HG03558 (cell line): ENCODE data around the gene RNPEP.
"Not testable (repeated sequence)": the region's sequence is repeated elsewhere in the genome, so short reads cannot be mapped to it uniquely, and the experiment has no call there.

ENCODE experiments used
- ATAC-seq: cut with Tn5 transposase; IDR thresholded peaks from one replicate; pipeline ENCODE4 v1.9.1; 2021; ENCODE audit warnings: moderate number of reproducible peaks; ENCODE audit not compliant: unreplicated experiment; ENCODE audit errors: extremely low read depth

Gene RNPEP

DNA sequence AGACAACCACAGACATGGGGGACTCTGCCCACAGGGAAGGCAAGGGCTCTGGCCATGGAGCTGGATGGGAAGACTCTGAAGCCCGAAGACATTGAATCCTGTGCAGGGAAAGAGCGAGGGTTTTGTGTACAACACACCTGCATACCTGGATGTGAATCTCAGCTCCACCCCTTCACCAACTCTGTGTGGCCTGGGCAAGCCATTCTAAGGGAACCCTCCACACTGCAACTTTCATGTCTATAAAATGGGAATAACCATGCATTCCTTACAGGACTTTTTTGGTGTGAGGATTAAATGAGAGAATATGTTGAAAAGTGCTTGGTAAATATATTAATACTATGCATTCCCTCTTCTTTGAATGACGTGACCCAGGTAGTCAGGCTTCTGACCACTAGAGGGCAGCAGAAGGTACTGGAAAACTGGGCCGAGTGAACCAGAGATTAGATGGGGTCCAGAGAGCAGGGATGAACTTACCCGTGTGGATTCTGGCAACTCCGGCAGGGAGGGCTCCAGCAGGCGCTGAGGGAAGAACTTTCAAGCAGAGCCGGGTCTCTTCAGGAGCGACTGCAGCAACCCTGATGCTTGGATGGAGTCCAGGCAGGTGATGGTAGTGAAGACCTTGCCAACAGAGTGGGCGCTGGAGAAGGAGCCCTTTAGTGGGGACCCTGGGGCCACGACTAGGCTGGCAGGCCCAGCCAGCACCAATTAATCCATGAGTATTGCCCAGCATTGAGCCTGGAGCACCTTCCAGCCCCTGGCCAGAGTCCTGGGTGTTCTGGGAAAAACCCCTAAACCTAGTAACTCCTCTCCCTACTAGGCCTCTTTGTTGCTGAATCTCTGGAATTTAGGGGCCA, 27.1 kb downstream of the RNPEP start:
- no peak for ATAC-seq

DNA sequence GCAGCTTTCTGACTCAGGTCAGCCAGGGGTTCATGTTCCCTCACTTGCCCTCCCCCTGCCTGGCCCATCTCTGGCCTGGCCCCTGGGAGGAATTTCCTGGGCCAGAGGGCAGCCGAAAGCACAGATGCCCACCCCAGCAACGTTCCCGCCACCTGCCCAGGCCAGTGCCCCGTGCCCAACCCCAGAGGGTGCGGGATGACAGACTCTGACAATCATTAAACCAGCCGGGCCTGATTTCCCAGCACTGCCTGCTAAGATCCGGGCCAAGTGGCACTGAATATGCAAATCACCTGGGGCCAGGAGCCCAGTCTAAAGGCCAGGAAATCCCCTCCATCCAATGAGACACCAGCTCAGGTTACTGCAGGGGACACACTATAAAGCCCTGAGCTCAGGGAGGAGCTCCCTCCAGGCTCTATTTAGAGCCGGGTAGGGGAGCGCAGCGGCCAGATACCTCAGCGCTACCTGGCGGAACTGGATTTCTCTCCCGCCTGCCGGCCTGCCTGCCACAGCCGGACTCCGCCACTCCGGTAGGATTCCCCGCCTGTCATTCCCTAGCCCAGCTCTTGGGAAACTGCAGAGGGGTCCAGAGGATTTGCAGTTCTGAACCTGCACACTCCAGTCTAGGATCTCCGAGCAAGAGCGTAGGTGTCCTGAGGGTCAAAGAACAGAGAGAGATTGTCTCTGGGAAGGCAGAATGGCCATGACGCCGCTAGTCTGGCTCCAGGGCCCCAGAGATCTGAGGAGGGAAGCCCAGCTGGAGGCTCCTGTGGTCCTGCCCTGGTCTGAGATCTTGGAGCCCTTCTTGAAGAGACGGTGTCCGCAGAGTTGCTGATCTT, 27.9 kb downstream of the RNPEP start, which contains the start of gene ELF3:
Gene ELF3 (plus strand): TSS at position 408 of the 836 bp plus-strand sequence. CDS start 550 bp downstream, outside the sequence.
- ATAC-seq, result no peak

- ATAC-seq, result no peak
Observed at GRCh38 chr1:202011994-202012393, 29.5 kb downstream of the RNPEP start.

DNA sequence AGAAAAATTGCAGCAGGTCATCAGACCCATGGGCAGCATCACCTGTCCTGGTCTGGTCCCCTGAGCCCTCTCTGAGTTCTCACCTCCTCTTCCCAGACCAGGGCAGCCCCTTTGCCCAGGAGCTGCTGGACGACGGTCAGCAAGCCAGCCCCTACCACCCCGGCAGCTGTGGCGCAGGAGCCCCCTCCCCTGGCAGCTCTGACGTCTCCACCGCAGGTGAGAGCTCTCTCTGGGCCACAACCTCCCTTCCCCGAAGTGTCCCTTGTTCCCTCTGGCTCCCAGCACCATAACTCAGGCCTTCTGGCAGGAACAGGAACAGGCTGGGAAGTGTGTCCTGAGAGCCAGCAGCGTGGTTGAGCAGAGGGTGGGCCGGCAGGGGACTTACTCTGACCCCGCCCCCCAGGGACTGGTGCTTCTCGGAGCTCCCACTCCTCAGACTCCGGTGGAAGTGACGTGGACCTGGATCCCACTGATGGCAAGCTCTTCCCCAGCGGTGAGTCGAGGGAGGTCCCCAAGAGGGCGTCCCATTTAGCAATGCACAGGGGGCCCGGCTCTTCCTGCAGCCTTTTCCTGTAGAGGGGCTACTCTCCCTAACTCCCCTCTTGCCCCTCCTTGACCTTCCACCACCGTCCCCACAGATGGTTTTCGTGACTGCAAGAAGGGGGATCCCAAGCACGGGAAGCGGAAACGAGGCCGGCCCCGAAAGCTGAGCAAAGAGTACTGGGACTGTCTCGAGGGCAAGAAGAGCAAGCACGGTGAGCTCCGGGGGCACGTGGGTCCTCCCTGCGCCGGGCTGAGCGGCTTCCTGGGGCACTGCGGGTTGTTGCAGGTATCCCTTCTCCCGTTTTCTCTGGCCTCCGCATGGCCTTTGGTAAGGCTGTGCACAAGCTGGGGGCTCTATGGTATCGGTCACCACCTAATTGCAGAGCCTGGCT, 30.4 kb downstream of the RNPEP start:
- no peak for ATAC-seq

DNA sequence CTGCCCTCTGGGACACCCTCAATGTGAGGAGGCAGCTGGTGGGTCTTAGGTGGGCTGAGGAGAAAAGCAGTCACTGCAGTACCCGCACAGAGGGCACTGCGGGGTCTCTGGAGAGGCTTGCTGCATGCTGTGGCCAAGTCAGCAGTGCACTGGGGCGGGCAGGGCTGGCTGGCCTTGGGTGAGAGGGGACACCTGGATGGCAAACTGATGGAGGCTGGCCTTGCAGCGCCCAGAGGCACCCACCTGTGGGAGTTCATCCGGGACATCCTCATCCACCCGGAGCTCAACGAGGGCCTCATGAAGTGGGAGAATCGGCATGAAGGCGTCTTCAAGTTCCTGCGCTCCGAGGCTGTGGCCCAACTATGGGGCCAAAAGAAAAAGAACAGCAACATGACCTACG, 31.2 kb downstream of the RNPEP start:
- no peak for ATAC-seq

DNA sequence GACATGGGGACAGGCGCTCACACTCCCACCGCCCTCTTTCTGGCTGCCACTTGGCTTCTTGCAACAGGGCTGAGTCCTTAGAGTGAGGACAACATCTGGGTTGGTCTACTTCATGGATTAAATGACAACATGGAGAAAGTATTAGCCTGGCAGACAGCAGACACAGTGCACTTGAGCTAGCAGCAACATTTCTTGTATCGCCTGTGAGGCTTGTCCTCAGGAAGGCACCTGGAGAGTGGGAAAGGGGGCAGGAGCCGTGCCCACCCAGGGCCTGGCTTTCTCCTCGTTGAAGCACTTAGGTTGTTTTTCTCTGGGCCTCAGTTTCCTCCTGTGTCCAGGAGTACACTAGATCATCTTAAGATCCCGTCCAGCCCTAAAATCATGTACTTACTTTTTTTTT, 31.6 kb downstream of the RNPEP start:
- no peak for ATAC-seq

DNA sequence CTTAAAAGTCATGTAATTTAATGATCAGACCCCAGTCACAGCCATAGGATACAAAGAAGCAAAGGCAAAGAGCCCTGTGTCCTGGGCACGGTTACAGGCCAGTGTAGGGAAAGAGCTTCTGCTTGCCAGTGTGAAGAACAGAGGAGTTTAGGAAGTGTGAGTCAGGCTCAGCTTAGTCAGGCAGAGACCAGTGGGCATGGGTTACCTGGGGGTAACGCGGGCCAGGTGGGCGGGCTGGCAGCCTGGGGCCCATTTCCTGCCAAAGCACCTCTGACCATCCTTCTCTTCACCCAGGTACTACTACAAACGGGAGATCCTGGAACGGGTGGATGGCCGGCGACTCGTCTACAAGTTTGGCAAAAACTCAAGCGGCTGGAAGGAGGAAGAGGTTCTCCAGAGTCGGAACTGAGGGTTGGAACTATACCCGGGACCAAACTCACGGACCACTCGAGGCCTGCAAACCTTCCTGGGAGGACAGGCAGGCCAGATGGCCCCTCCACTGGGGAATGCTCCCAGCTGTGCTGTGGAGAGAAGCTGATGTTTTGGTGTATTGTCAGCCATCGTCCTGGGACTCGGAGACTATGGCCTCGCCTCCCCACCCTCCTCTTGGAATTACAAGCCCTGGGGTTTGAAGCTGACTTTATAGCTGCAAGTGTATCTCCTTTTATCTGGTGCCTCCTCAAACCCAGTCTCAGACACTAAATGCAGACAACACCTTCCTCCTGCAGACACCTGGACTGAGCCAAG, 32.6 kb downstream of the RNPEP start:
- no peak for ATAC-seq

GRCh38 chr1:202015662-202015937, 33.2 kb downstream of the RNPEP start:
- no peak for ATAC-seq

DNA sequence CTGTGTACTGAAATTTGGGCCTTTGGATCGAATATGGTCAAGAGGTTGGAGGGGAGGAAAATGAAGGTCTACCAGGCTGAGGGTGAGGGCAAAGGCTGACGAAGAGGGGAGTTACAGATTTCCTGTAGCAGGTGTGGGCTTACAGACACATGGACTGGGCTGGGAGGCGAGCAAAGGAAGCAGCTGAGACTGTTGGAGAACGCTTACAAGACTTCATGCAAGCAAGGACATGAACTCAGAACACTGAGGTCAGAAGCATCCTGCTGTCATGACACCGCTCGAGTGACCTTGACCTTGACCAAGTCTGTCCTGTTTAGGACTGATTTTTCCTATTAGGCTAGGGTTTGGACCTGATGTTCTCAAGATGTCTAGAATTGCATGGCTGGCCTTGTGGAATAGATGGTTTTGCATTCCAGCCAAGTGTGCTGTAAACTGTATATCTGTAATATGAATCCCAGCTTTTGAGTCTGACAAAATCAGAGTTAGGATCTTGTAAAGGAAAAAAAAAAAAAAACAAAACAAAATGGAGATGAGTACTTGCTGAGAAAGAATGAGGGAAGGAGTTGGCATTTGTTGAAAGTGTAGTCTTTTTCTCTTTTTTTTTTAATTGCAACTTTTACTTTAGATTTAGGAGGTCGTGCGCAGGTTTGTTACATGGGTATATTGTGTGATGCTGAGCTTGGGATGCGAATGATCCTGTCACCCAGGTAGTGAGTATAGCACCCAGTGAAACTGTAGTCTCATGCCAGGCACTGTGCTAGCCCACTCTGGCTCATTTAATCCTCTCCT, 33.8 kb downstream of the RNPEP start:
- ATAC-seq, result no peak

- no peak for ATAC-seq
Observed at GRCh38 chr1:202016811-202017748, 34.6 kb downstream of the RNPEP start.

DNA sequence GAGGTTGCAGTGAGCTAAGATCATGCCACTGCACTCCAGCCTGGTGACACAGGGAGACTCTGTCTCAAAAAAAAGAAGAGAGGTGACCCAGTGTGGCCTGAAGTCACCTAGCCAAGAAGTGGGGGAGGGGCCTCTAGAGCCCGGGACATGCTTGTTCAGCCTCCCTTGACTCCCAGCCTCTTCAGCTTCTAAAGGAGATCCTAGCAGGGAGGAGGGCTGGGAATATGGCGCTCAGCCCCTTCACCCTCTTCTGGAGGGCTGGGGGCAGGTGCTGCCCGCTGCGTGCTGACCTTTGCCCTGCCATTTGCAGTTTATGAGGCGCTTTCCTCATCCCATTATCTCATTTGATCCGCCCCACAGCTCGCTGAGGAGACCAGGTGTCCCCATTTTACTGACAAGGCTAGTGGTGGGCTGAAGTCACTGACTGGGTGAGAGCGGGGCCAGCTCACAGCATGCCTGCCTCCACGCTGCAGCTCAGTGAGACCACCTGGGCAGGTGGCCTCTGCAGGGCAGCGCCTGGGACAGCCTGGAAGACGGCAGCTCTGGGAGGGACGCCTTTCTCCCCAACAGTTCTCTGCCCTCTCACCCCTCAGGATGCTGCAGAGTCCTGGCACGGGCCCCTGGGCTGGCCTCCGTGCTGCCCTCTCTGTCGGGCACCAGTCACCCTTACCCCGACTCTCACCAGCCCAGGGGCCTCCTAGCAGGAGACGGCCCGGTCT, 35.5 kb downstream of the RNPEP start:
- ATAC-seq, result no peak

DNA sequence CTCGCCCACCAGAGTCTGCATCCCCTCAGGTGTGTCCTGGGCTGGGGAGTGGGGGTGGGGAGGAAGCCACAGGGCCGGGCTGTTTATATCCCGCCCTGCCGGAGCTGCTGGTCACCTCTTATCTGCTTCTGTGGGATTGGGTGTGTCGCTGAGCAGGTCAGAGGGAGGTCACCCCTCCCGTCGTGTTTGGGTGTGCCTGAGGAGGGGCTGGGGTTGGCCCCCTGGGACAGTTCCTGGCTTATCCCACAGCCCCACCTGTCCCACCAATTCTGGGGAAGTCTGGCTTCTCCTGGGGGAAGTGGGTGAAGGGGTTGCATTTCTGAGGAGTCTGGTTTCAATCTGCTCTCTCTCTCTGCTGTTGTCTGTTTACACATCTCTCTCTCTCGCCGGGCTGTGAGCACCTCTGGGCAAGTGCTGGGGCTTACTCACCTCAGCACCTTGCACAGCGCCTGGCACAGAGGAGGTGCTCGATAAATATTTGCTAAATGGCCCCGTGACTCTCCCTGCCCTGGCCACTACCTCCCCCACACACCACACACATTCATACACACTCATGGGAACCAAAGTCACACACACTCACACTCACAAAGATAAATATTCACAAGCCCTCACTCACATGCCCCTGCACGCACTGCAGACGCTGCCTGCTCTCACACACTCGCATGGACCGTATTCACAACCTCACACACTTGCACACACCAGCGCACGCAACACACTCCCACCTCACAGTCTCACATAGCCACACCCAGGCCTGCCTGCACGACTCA, 36.2 kb downstream of the RNPEP start:
- ATAC-seq, result no peak

DNA sequence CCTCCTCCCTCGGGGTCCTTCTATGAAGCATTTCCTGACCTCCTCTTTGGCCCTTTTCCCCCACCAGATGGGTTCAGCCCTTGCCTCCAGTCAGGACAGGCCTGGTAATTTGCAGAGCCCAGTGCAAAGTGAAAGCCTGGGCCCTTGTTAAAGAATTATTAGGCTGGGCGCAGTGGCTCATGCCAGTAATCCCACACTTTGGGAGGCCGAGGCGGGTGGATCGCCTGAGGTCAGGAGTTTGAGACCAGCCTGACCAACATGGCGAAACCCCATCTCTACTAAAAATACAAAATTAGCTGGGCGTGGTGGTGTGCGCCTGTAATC, 36.7 kb downstream of the RNPEP start:
- not testable (repeated sequence) for ATAC-seq

- no peak for ATAC-seq
Observed at GRCh38 chr1:202023001-202023433, 40.6 kb downstream of the RNPEP start.

DNA sequence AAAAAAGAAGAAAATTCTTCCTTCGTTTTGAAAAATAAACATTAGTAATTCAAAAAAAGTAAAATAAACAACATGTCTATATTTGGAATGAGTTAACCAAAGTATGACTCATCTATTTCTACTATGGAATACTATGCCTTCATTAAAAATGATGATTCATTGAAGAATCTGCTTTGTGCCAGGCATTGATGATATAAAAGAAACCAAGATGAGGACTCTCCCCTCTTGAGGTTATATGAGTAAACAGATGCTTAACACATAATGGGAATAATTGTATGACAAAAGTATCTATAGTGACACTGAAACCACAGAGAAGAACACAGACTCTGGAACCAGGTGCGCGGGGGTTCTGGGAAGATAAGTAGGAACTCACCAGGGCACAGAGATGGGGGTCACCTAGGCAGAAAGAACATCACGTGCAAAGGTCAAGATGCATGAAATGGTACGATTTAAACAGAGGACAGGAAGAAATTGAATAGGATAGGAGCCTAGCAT, 46.8 kb downstream of the RNPEP start:
- no peak for ATAC-seq

DNA sequence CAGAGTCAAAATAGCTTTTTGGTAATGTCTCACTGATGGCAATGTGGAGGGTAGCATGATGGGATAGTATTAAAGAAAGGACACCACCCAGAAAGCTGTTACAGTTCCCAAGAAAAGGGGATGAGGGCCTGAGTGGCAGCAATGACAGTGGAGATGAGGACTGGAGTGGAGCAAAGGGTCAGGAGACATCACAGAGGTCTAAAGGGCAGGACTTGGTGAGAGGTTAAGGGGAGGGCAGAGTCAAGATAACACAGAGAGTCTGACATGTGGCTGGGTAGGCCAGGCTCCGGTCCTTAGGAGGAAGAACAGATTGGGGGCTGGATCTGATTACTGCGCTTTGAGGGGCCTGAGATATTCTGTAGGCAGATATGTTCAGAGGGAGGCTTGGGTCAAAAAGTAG, 47.3 kb downstream of the RNPEP start:
- ATAC-seq, result no peak

- no peak for ATAC-seq
Observed at GRCh38 chr1:202031796-202032195, 49.3 kb downstream of the RNPEP start.
